Measurements from ENCODE around the gene DYTN. TPM values are rescaled to one million over a fixed set of nuclear protein-coding genes. Genes with fewer than 3 reads are reported as not detected.

Gene DYTN
- total and polyA plus RNA-seq, 9 donors, result not detected

DNA sequence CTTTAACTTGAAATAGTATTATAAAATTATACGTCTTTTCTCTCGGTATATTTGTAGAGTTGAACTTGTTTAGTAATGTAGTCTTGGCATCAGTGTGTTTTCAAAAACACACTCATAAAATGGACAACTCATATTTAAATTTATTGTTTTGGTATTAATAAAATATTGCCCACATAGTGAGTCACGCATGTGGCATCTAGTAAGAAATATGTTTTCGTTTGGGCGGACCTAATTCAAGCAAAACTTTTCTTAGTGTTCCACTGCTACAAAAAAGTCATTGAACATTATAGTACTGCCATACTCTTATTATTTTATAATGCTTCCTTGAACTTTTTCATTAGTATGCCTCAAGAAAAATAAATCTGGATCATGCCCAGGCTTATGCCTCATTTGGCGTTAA, 107.0 kb downstream of the DYTN start:
- H3K4me3 ChIP-seq, result no peak overlapping the region
- no peaks in the 10 kb centered on the region for H3K36me3 ChIP-seq
- no peaks in the 10 kb centered on the region for H3K4me1 ChIP-seq (ENCODE audit: insufficient read depth)
- TF ChIP-seq POLR2A (IDR thresholded peaks at IDR 0.05) (no peak), EP300 (IDR thresholded peaks at IDR 0.05) (no peak)
- TF ChIP-seq, protein P1, sequence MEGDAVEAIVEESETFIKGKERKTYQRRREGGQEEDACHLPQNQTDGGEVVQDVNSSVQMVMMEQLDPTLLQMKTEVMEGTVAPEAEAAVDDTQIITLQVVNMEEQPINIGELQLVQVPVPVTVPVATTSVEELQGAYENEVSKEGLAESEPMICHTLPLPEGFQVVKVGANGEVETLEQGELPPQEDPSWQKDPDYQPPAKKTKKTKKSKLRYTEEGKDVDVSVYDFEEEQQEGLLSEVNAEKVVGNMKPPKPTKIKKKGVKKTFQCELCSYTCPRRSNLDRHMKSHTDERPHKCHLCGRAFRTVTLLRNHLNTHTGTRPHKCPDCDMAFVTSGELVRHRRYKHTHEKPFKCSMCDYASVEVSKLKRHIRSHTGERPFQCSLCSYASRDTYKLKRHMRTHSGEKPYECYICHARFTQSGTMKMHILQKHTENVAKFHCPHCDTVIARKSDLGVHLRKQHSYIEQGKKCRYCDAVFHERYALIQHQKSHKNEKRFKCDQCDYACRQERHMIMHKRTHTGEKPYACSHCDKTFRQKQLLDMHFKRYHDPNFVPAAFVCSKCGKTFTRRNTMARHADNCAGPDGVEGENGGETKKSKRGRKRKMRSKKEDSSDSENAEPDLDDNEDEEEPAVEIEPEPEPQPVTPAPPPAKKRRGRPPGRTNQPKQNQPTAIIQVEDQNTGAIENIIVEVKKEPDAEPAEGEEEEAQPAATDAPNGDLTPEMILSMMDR (IDR thresholded peaks at IDR 0.05), result no peak
- H3K9me3 ChIP-seq, result no peaks in the 10 kb centered on the region
- intact Hi-C loops (cut with DNase I), result no loop called here
- 90 to 93% (median 92%) methylated on average over 6 of the region's 6 CpGs for WGBS, 3 donors
- H3K27ac ChIP-seq, result no peak overlapping the region
- no peak for DNase-seq
- H3K27me3 ChIP-seq, result no peaks in the 10 kb centered on the region

DNA sequence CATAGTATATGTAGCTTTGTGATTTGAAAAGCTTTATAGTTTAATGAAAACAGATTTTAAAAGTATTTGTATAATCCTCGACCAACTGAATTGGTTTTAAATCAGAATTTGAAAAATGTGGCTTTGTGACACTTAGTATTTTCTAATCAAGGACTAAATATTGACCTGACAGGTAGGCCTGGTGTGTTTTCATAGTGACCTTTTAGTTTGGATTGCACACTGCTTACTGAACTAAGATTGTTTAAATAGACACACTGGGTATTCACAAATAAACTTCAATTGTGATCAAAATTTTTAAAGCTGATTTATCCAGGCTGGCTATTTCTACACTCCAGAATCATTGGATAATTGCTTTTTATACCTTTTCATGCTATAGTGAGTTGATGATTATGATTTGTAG, 107.7 kb downstream of the DYTN start:
- H3K27ac ChIP-seq, result no peak overlapping the region
- no peak for TF ChIP-seq EP300 (IDR thresholded peaks at IDR 0.05)
- TF ChIP-seq, protein P1 (IDR thresholded peaks at IDR 0.05), result no peak
- TF ChIP-seq POLR2A (IDR thresholded peaks at IDR 0.05), result no peak
- 82 to 93% (median 86%) methylated on average over 1 of the region's 1 CpG for WGBS, 3 donors

DNA sequence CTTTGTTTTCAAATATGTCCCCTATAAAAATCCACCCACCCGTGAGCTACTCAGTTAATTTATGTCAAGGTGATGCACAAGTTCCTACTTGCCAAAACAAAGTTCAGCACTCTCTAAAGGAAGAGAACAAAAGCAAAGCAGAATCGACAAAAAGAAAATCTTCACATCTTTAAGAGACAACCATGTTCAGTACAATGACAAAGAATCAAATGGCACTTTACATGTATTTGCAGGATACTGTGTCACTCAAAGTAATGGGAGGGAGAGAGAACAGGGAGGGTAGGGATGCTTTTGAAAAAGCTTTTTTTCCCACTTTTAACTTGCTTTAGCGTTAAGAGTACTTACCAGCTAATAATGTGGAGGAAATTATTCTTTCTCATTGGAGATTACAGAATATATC, 115.0 kb downstream of the DYTN start:
- Histone ChIP-seq H3K4me3 (no peak overlapping the region), H3K27ac (no peak overlapping the region), H3K27me3 (no peaks in the 10 kb centered on the region), H3K9me3 (no peaks in the 10 kb centered on the region), H3K36me3 (no peaks in the 10 kb centered on the region), H3K4me1 (ENCODE audit: insufficient read depth) (no peaks in the 10 kb centered on the region)
- 80 to 85% (median 85%) methylated on average over 3 of the region's 3 CpGs for WGBS, 3 donors
- intact Hi-C loops (cut with DNase I), result no loop called here
- DNase-seq, result no peak
- TF ChIP-seq, protein P1 (IDR thresholded peaks at IDR 0.05), result no peak
- TF ChIP-seq EP300 (IDR thresholded peaks at IDR 0.05) (no peak), POLR2A (IDR thresholded peaks at IDR 0.05) (no peak)

More for the DNA sequence above, 107.7 kb downstream of the DYTN start:
- Histone ChIP-seq H3K9me3 (no peaks in the 10 kb centered on the region), H3K27me3 (no peaks in the 10 kb centered on the region), H3K36me3 (no peaks in the 10 kb centered on the region), H3K4me3 (no peak overlapping the region), H3K4me1 (ENCODE audit: insufficient read depth) (no peaks in the 10 kb centered on the region)
- DNase-seq, result no peak
- intact Hi-C loops (cut with DNase I), result no loop called here

Small RNA genes within 50 kb of the gene (small RNA-seq; reads per million reads assigned to genes)
- gene RF00019, result not detected

Other genes starting within 250 kb of the DYTN start
- gene FAM237A, start 75.9 kb downstream of the DYTN start, total RNA-seq, result not detected
- not detected for gene FAM237A, start 75.9 kb downstream of the DYTN start, polyA plus RNA-seq
- 10 to 100 TPM in 1 of 7 donors, 1 to 10 TPM in 5, under 1 TPM in 1; 0.83 to 16.7 (median 1.7) TPM for gene MDH1B, start 46.9 kb upstream of the DYTN start, total RNA-seq
- 1 to 10 TPM in 1 of 2 donors, under 1 TPM in 1; 0.57 to 1.5 TPM for gene MDH1B, start 46.9 kb upstream of the DYTN start, polyA plus RNA-seq
- gene FASTKD2, start 47.2 kb upstream of the DYTN start, total RNA-seq, result 10 to 100 TPM; 20.7 to 29.0 (median 23.4) TPM
- 10 to 100 TPM; 14.3 to 19.4 TPM for gene FASTKD2, start 47.2 kb upstream of the DYTN start, polyA plus RNA-seq
- gene CPO, start 221.1 kb upstream of the DYTN start, total RNA-seq, result 1 to 10 TPM in 1 of 7 donors, under 1 TPM in 3, not detected in 3; 0.23 to 1.1 (median 0.34) TPM
- 10 to 100 TPM in 1 of 2 donors, under 1 TPM in 1; 0.17 to 31.8 TPM for gene CPO, start 221.1 kb upstream of the DYTN start, polyA plus RNA-seq